ENCODE data around the gene HDGFL2.

GRCh38 chr19:4449639-4450028, 22.5 kb upstream of the HDGFL2 start:
- TF ChIP-seq ELF4 (IDR thresholded peaks at IDR 0.05) (no peak), FOXM1 (IDR thresholded peaks at IDR 0.05; ENCODE audit: borderline replicate concordance) (no peak), FOXA1 (IDR thresholded peaks at IDR 0.05) (no peak), PKNOX1 (IDR thresholded peaks at IDR 0.05) (no peak), SUZ12 (IDR thresholded peaks at IDR 0.05) (no peak), TARDBP (IDR thresholded peaks at IDR 0.05) (no peak), ARNT (IDR thresholded peaks at IDR 0.05) (no peak), SP1 (IDR thresholded peaks at IDR 0.05) (no peak)
